Stimulated activated CD8-positive, alpha-beta memory T cell treated with anti-CD3 and anti-CD28 coated beads, Interleukin-2, amount 100 ng/mL, for 48 hours (primary cell): ENCODE results near the gene WDR37.
A peak's percentile ranks its signal among the peaks of the same experiment; 100 is the strongest.
"Not testable (repeated sequence)": the region's sequence is repeated elsewhere in the genome, so short reads cannot be mapped to it uniquely, and the experiment has no call there.

Source experiments
- DNase-seq, 2 donors: peaks; one replicate each; pipeline ENCODE4 v3.0.0-alpha.2; 2020; ENCODE audit warnings: low read depth in 2 of 2

Gene WDR37

GRCh38 chr10:1041514-1041913, 14.7 kb upstream of the WDR37 start:
- DNase-seq = no peak

- DNase-seq = no peak
Measured at GRCh38 chr10:1043532-1043995, 12.6 kb upstream of the WDR37 start.

- DNase-seq = no peak
Measured at GRCh38 chr10:1044146-1044545, 12.0 kb upstream of the WDR37 start.

GRCh38 chr10:1044964-1045363, 11.2 kb upstream of the WDR37 start:
- no peak for DNase-seq

GRCh38 chr10:1045415-1045814, 10.8 kb upstream of the WDR37 start:
- no peak for DNase-seq

GRCh38 chr10:1047937-1048336, 8.2 kb upstream of the WDR37 start:
- DNase-seq = no peak

- no peak for DNase-seq
Measured at GRCh38 chr10:1048349-1048731, 7.8 kb upstream of the WDR37 start.

GRCh38 chr10:1048732-1049424, 7.3 kb upstream of the WDR37 start, which contains the start of gene IDI1:
TSS of gene IDI1 (minus strand) at chr10:1049119. CDS start at chr10:1049003, 116 bp downstream.
- peak; percentile 92 to 97 for DNase-seq

GRCh38 chr10:1049425-1049958, 6.7 kb upstream of the WDR37 start:
- peak in 1 of 2 donors; percentile 17 for DNase-seq

GRCh38 chr10:1050145-1050544, 6.0 kb upstream of the WDR37 start:
- no peak for DNase-seq

GRCh38 chr10:1050554-1050953, 5.6 kb upstream of the WDR37 start:
- no peak for DNase-seq

- DNase-seq = no peak
Measured at GRCh38 chr10:1054684-1055083, 1.5 kb upstream of the WDR37 start.

- no peak for DNase-seq
Measured at GRCh38 chr10:1057106-1057657, 997 bp downstream of the WDR37 start.

- DNase-seq = no peak
Measured at GRCh38 chr10:1058017-1058416, 1.8 kb downstream of the WDR37 start.

- DNase-seq = no peak
Measured at GRCh38 chr10:1059902-1060301, 3.7 kb downstream of the WDR37 start.

- no peak for DNase-seq
Measured at GRCh38 chr10:1061930-1062774, 6.0 kb downstream of the WDR37 start.

- DNase-seq = no peak
Measured at GRCh38 chr10:1063232-1063865, 7.2 kb downstream of the WDR37 start.

- DNase-seq = no peak
Measured at GRCh38 chr10:1064964-1065247, 8.7 kb downstream of the WDR37 start.

- DNase-seq = not testable (repeated sequence)
Measured at GRCh38 chr10:1066734-1067133, 10.5 kb downstream of the WDR37 start.

- DNase-seq = no peak
Measured at GRCh38 chr10:1068380-1069361, 12.5 kb downstream of the WDR37 start.

- no peak for DNase-seq
Measured at GRCh38 chr10:1070919-1071318, 14.7 kb downstream of the WDR37 start.
